Hepatocyte (in vitro differentiated cells): Measurements from ENCODE around the gene JAML.

Experiments
- EZH2 ChIP-seq: fragments of 200-600 bp; sonication (generic); IDR thresholded peaks from 2 replicates; pipeline ENCODE4 v1.6.1; 2016; ENCODE audit warnings: antibody characterized with exemption, mild to moderate bottlenecking, borderline replicate concordance
- EZH2phosphoT487 ChIP-seq: fragments of 200-600 bp; sonication (generic); IDR thresholded peaks from one replicate; pipeline ENCODE4 v1.6.1; 2018; ENCODE audit warnings: antibody characterized with exemption, mild to moderate bottlenecking, low read depth, moderate library complexity; ENCODE audit not compliant: unreplicated experiment, severe bottlenecking
- TF ChIP-seq, protein P1 (sequence below): fragments of 200-600 bp; sonication (generic); IDR thresholded peaks from 2 replicates; pipeline ENCODE4 v1.5.1; 2016; ENCODE audit warnings: antibody characterized with exemption, mild to moderate bottlenecking; ENCODE audit not compliant: poor library complexity

DNA sequence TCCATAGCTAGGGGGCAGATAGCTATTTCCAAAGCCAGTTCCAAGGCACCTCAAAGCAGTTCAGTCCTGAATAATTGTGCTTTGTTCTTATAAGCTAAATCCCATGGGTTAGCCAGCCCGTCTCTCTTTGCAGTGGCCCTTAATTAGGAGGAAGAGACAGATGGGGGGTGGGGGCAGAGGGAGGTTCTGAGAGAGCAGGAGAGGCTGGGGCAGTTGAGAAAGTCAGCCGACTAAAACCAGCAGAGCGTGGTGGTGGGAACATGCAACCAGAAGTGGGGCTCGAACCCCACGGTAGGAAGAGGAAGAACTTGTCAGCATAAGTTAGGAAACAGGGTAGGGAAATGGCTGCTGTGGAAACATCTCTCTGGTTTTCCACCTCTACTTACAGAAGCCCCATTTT is 61.3 kb downstream of the JAML start:
- TF ChIP-seq EZH2: no peak
- TF ChIP-seq, protein P1, sequence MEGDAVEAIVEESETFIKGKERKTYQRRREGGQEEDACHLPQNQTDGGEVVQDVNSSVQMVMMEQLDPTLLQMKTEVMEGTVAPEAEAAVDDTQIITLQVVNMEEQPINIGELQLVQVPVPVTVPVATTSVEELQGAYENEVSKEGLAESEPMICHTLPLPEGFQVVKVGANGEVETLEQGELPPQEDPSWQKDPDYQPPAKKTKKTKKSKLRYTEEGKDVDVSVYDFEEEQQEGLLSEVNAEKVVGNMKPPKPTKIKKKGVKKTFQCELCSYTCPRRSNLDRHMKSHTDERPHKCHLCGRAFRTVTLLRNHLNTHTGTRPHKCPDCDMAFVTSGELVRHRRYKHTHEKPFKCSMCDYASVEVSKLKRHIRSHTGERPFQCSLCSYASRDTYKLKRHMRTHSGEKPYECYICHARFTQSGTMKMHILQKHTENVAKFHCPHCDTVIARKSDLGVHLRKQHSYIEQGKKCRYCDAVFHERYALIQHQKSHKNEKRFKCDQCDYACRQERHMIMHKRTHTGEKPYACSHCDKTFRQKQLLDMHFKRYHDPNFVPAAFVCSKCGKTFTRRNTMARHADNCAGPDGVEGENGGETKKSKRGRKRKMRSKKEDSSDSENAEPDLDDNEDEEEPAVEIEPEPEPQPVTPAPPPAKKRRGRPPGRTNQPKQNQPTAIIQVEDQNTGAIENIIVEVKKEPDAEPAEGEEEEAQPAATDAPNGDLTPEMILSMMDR: no peak
- no peak for TF ChIP-seq EZH2phosphoT487
